MG63 (cell line): ENCODE results near the gene TMEM185A. TPM values are rescaled to one million over a fixed set of nuclear protein-coding genes. Genes with fewer than 3 reads are reported as not detected.

ENCODE experiments used
- total RNA-seq: library from RNA; depleted of rRNA; stranded (reverse); fragments of >200 nt; shearing (Covaris generic); gene quantifications from 2 replicates; pipeline ENCODE4 v1.2.3, GENCODE V29; 2014; ENCODE audit warnings: low replicate concordance; rRNA removed

Gene TMEM185A
- total RNA-seq, 1 experiment from 2014 or later = 11.0 TPM

Other genes starting within 250 kb of the TMEM185A start
- gene IDS, start 126.5 kb downstream of the TMEM185A start, total RNA-seq = 3.6 and 11.6 TPM in 2 replicates
- gene EOLA1, start 90.8 kb downstream of the TMEM185A start, total RNA-seq = 33.5 and 41.1 TPM in 2 replicates
- gene HSFX3, start 81.9 kb downstream of the TMEM185A start, total RNA-seq = not detected in 2 replicates
- gene MAGEA9B, start 44.3 kb downstream of the TMEM185A start, total RNA-seq = not detected in 2 replicates
- not detected in 2 replicates for gene HSFX2, start 36.5 kb downstream of the TMEM185A start, total RNA-seq
- not detected in 2 replicates for gene MAGEA11, start 80.3 kb upstream of the TMEM185A start, total RNA-seq
- not detected in 2 replicates for gene HSFX1, start 142.3 kb upstream of the TMEM185A start, total RNA-seq
- gene MAGEA9, start 150.1 kb upstream of the TMEM185A start, total RNA-seq = not detected in 2 replicates
- gene MAGEA8, start 249.4 kb upstream of the TMEM185A start, total RNA-seq = not detected in 2 replicates